PC-9 (cell line): ENCODE data around the gene CAMKMT. TPM values are rescaled to one million over a fixed set of nuclear protein-coding genes. Genes with fewer than 3 reads are reported as not detected.

Experiments used
- BruUV-seq: library from RNA; stranded (reverse); fragments of 400-500 nt; replicated peaks from 2 replicates; lab custom pipeline; 2021; lab: Mats Ljungman, UMichigan
- CTCF ChIA-PET: fragments of 300-600 bp; sonication (Branson Sonifier 250); formaldehyde crosslinking; loops from one replicate; lab custom pipeline; 2022; ENCODE audit warnings: antibody characterized with exemption; lab: Charles Lee
- POLR2A ChIA-PET: fragments of 300-600 bp; sonication (Branson Sonifier 250); formaldehyde crosslinking; loops from one replicate; lab custom pipeline; 2022; ENCODE audit warnings: antibody characterized with exemption; ENCODE audit not compliant: unreplicated experiment; lab: Charles Lee
- DNase-seq, 2 experiments: peaks; one replicate each; pipeline versions ENCODE4 v3.0.0 to v3.0.0-alpha.2; 2015 to 2022; ENCODE audit warnings: mixed read lengths in 1 of 2
- H2AFZ ChIP-seq: fragments of 200-600 bp; sonication (generic); 2 replicates; pipeline ENCODE4 v1.8.1; 2017; ENCODE audit warnings: antibody characterized with exemption
- H3F3A ChIP-seq: fragments of 200-600 bp; sonication (generic); 2 replicates; pipeline ENCODE4 v1.8.1; 2017; ENCODE audit warnings: antibody characterized with exemption, mild to moderate bottlenecking, low read depth; ENCODE audit not compliant: insufficient read depth
- H3K27ac ChIP-seq: fragments of 200-600 bp; sonication (generic); 2 replicates; pipeline ENCODE4 v1.6.1; 2016; ENCODE audit warnings: mixed run types
- H3K27me3 ChIP-seq: fragments of 200-600 bp; sonication (generic); 2 replicates; pipeline ENCODE4 v1.6.1; 2016; ENCODE audit warnings: low read depth, mixed run types; ENCODE audit not compliant: insufficient read depth
- H3K36me3 ChIP-seq: fragments of 200-600 bp; sonication (generic); 2 replicates; pipeline ENCODE4 v1.6.1; 2016; ENCODE audit warnings: low read depth, mixed run types
- H3K4me1 ChIP-seq: fragments of 200-600 bp; sonication (generic); replicated peaks from 2 replicates; pipeline ENCODE4 v1.6.1; 2016; ENCODE audit warnings: mixed run types; ENCODE audit not compliant: insufficient read depth
- H3K4me2 ChIP-seq: fragments of 200-600 bp; sonication (generic); 2 replicates; pipeline ENCODE4 v1.6.1; 2017; ENCODE audit warnings: mixed run types
- H3K4me3 ChIP-seq: fragments of 200-600 bp; sonication (generic); 2 replicates; pipeline ENCODE4 v1.6.1; 2016; ENCODE audit warnings: mixed run types
- H3K79me2 ChIP-seq: fragments of 200-600 bp; sonication (generic); 2 replicates; pipeline ENCODE4 v1.6.1; 2017; ENCODE audit warnings: low read depth, mixed run types
- H3K9me2 ChIP-seq: fragments of 200-600 bp; sonication (generic); 2 replicates; pipeline ENCODE4 v1.8.1; 2017; ENCODE audit warnings: mild to moderate bottlenecking; ENCODE audit not compliant: insufficient read depth
- H3K9me3 ChIP-seq: fragments of 200-600 bp; sonication (generic); 2 replicates; pipeline ENCODE4 v1.8.1; 2016; ENCODE audit warnings: low read depth; ENCODE audit not compliant: insufficient read depth
- H4K20me1 ChIP-seq: fragments of 200-600 bp; sonication (generic); 2 replicates; pipeline ENCODE4 v1.8.1; 2017; ENCODE audit not compliant: insufficient read depth
- EZH2 ChIP-seq: fragments of 200-600 bp; sonication (generic); IDR thresholded peaks from 2 replicates; pipeline ENCODE4 v1.8.0; 2017; ENCODE audit warnings: antibody characterized with exemption, low read depth
- intact Hi-C: fragments of 100-400 bp; cut with micrococcal nuclease; formaldehyde crosslinking; loops from one replicate; pipeline ENCODE4 v1.10.0; 2022; ENCODE audit not compliant: unreplicated experiment
- total RNA-seq: library from RNA; stranded (reverse); gene quantifications from 2 replicates; pipeline ENCODE4 v1.2.3, GENCODE V29; 2021
- TF ChIP-seq, protein P1 (sequence below): fragments of 200-600 bp; sonication (generic); conservative IDR thresholded peaks from 2 replicates; pipeline ENCODE4 v1.6.1; 2017; ENCODE audit warnings: mixed run types, antibody characterized with exemption, mild to moderate bottlenecking, moderate library complexity

CAMKMT gene
- total RNA-seq, 1 experiment from 2014 or later, result 17.9 TPM

DNA sequence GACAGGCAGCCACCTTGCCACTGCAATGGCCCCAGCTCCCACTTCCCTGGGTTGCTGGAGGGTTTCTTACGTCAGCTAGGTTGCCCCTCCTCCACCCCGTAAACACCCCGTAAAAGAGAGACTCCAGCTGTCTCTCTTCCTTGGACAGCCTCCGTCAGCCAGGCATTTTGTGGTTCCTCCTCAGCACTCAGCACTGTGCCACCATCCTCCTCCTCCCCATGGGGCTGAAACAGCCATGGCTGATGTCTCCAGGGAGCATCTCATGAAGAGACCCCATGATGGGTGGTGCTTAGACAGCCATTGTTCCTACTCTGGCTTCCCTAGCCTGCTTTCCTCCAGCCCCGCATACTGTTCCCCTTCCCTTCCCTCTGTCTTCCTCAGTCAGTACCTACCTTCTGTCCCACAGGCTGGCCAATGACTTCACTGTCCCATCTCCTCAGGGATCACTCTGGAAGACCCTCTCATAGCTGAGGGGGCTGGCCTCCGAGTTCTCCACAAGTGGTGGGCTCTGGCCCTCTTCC, 436.5 kb downstream of the CAMKMT start:
- CTCF ChIA-PET, result no interaction called here
- no peaks in the 10 kb centered on the region for H3K79me2 ChIP-seq
- H3K27ac ChIP-seq, result no peak overlapping the region
- no peaks in the 10 kb centered on the region for H4K20me1 ChIP-seq
- no peak overlapping the region for H3K4me2 ChIP-seq
- BruUV-seq, result no TSS peak
- POLR2A ChIA-PET, result no interaction called here
- no peaks in the 10 kb centered on the region for H3K9me3 ChIP-seq
- DNase-seq, result no peak
- intact Hi-C loops, result no loop called here
- no peaks in the 10 kb centered on the region for H3K36me3 ChIP-seq
- TF ChIP-seq, protein P1, sequence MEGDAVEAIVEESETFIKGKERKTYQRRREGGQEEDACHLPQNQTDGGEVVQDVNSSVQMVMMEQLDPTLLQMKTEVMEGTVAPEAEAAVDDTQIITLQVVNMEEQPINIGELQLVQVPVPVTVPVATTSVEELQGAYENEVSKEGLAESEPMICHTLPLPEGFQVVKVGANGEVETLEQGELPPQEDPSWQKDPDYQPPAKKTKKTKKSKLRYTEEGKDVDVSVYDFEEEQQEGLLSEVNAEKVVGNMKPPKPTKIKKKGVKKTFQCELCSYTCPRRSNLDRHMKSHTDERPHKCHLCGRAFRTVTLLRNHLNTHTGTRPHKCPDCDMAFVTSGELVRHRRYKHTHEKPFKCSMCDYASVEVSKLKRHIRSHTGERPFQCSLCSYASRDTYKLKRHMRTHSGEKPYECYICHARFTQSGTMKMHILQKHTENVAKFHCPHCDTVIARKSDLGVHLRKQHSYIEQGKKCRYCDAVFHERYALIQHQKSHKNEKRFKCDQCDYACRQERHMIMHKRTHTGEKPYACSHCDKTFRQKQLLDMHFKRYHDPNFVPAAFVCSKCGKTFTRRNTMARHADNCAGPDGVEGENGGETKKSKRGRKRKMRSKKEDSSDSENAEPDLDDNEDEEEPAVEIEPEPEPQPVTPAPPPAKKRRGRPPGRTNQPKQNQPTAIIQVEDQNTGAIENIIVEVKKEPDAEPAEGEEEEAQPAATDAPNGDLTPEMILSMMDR, result no peak
- no peak for TF ChIP-seq EZH2
- no peak overlapping the region for H2AFZ ChIP-seq
- H3K4me1 ChIP-seq, result no peaks in the 10 kb centered on the region
- no peaks in the 10 kb centered on the region for H3K9me2 ChIP-seq
- H3K4me3 ChIP-seq, result no peak overlapping the region
- no peaks in the 10 kb centered on the region for H3F3A ChIP-seq
- no peaks in the 10 kb centered on the region for H3K27me3 ChIP-seq

DNA sequence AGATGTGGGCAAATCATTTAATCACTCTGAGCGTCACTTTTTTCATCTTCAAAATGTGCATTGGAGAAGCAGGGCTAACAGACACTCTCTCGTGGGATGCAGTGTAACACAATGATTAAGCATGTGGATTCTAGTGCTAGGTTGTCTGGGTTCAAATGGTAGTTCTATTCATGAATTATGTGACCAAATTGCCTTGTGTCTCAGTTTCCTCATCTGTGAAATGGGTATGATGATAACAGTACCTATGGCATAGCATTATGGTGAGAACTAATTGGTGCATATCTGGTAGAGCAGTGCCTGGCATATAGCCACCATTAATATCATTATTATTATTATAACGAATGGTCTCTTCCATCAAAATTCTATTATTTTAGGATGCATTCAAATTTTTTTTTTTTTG, 437.4 kb downstream of the CAMKMT start:
- Histone ChIP-seq H3K27ac (no peak overlapping the region), H3K9me3 (no peaks in the 10 kb centered on the region), H3K4me3 (no peak overlapping the region), H3K4me1 (no peaks in the 10 kb centered on the region), H3K36me3 (no peaks in the 10 kb centered on the region), H3K27me3 (no peaks in the 10 kb centered on the region), H3K9me2 (no peaks in the 10 kb centered on the region), H3K4me2 (no peak overlapping the region), H3K79me2 (no peaks in the 10 kb centered on the region), H3F3A (no peaks in the 10 kb centered on the region), H4K20me1 (no peaks in the 10 kb centered on the region), H2AFZ (no peak overlapping the region)
- TF ChIP-seq EZH2, result no peak
- TF ChIP-seq, protein P1, result no peak
- no TSS peak for BruUV-seq
- intact Hi-C loops, result no loop called here
- CTCF ChIA-PET, result interaction anchor here (0.7 kb wide), 1 partner anchor 290 kb away, joined by 5 read pairs; no protein-coding TSS in a partner anchor
- POLR2A ChIA-PET, result no interaction called here
- DNase-seq, result no peak

DNA sequence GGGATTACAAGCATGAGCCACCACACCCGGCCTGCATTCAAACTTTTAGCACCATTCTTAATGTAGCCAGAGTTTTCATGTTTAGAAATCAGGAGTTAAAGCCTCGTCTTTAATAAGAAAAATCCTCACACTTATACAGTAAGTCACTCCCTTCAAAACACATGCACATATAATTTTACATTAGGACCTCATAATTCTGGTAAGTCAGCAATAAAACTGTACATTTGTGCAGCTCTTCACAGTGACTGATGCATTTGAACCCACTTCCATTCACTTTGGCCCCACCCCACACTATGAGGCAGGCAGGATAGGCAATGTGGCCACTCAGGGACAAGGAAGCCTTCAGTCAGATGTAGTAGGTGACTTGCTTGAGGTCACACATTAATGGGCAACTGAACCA, 438.0 kb downstream of the CAMKMT start:
- H3K36me3 ChIP-seq, result no peaks in the 10 kb centered on the region
- no peak overlapping the region for H3K27ac ChIP-seq
- CTCF ChIA-PET, result interaction anchor here (0.7 kb wide), 1 partner anchor 291 kb away, joined by 5 read pairs; no protein-coding TSS in a partner anchor
- H3K4me2 ChIP-seq, result no peak overlapping the region
- H3K4me1 ChIP-seq, result no peaks in the 10 kb centered on the region
- no peak for DNase-seq
- no peak for TF ChIP-seq EZH2
- TF ChIP-seq, protein P1, result no peak
- no peaks in the 10 kb centered on the region for H3F3A ChIP-seq
- H3K9me2 ChIP-seq, result no peaks in the 10 kb centered on the region
- no peaks in the 10 kb centered on the region for H4K20me1 ChIP-seq
- no peaks in the 10 kb centered on the region for H3K79me2 ChIP-seq
- H3K9me3 ChIP-seq, result no peaks in the 10 kb centered on the region
- POLR2A ChIA-PET, result no interaction called here
- no peak overlapping the region for H3K4me3 ChIP-seq
- no TSS peak for BruUV-seq
- no peak overlapping the region for H2AFZ ChIP-seq
- H3K27me3 ChIP-seq, result no peaks in the 10 kb centered on the region
- intact Hi-C loops, result no loop called here
